ENCODE data around the gene TP53AIP1. TPM values are rescaled to one million over a fixed set of nuclear protein-coding genes. Genes with fewer than 3 reads are reported as not detected.

Gene TP53AIP1
- total and polyA plus RNA-seq, 10 of the 15 experiments (the other 5 are each of a cell fraction or from before 2014, with no cell fraction given) = 0.01 TPM; not detected in 9

- TF ChIP-seq BCL3 (IDR thresholded peaks at IDR 0.05; ENCODE audit: borderline replicate concordance, insufficient read depth, low read depth, low read length, poor library complexity, severe bottlenecking) = no peak
- TF ChIP-seq, protein P1, sequence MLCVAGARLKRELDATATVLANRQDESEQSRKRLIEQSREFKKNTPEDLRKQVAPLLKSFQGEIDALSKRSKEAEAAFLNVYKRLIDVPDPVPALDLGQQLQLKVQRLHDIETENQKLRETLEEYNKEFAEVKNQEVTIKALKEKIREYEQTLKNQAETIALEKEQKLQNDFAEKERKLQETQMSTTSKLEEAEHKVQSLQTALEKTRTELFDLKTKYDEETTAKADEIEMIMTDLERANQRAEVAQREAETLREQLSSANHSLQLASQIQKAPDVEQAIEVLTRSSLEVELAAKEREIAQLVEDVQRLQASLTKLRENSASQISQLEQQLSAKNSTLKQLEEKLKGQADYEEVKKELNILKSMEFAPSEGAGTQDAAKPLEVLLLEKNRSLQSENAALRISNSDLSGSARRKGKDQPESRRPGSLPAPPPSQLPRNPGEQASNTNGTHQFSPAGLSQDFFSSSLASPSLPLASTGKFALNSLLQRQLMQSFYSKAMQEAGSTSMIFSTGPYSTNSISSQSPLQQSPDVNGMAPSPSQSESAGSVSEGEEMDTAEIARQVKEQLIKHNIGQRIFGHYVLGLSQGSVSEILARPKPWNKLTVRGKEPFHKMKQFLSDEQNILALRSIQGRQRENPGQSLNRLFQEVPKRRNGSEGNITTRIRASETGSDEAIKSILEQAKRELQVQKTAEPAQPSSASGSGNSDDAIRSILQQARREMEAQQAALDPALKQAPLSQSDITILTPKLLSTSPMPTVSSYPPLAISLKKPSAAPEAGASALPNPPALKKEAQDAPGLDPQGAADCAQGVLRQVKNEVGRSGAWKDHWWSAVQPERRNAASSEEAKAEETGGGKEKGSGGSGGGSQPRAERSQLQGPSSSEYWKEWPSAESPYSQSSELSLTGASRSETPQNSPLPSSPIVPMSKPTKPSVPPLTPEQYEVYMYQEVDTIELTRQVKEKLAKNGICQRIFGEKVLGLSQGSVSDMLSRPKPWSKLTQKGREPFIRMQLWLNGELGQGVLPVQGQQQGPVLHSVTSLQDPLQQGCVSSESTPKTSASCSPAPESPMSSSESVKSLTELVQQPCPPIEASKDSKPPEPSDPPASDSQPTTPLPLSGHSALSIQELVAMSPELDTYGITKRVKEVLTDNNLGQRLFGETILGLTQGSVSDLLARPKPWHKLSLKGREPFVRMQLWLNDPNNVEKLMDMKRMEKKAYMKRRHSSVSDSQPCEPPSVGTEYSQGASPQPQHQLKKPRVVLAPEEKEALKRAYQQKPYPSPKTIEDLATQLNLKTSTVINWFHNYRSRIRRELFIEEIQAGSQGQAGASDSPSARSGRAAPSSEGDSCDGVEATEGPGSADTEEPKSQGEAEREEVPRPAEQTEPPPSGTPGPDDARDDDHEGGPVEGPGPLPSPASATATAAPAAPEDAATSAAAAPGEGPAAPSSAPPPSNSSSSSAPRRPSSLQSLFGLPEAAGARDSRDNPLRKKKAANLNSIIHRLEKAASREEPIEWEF (IDR thresholded peaks at IDR 0.05; ENCODE audit: insufficient replicate concordance, low read depth, low read length) = no peak
- no peak for TF ChIP-seq MLLT1 (IDR thresholded peaks at IDR 0.05)
- TF ChIP-seq TCF12 (IDR thresholded peaks at IDR 0.05; ENCODE audit: low read depth, low read length) = no peak
- TF ChIP-seq, protein P2, sequence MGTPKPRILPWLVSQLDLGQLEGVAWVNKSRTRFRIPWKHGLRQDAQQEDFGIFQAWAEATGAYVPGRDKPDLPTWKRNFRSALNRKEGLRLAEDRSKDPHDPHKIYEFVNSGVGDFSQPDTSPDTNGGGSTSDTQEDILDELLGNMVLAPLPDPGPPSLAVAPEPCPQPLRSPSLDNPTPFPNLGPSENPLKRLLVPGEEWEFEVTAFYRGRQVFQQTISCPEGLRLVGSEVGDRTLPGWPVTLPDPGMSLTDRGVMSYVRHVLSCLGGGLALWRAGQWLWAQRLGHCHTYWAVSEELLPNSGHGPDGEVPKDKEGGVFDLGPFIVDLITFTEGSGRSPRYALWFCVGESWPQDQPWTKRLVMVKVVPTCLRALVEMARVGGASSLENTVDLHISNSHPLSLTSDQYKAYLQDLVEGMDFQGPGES (IDR thresholded peaks at IDR 0.05) = no peak
- TF ChIP-seq, protein P3, sequence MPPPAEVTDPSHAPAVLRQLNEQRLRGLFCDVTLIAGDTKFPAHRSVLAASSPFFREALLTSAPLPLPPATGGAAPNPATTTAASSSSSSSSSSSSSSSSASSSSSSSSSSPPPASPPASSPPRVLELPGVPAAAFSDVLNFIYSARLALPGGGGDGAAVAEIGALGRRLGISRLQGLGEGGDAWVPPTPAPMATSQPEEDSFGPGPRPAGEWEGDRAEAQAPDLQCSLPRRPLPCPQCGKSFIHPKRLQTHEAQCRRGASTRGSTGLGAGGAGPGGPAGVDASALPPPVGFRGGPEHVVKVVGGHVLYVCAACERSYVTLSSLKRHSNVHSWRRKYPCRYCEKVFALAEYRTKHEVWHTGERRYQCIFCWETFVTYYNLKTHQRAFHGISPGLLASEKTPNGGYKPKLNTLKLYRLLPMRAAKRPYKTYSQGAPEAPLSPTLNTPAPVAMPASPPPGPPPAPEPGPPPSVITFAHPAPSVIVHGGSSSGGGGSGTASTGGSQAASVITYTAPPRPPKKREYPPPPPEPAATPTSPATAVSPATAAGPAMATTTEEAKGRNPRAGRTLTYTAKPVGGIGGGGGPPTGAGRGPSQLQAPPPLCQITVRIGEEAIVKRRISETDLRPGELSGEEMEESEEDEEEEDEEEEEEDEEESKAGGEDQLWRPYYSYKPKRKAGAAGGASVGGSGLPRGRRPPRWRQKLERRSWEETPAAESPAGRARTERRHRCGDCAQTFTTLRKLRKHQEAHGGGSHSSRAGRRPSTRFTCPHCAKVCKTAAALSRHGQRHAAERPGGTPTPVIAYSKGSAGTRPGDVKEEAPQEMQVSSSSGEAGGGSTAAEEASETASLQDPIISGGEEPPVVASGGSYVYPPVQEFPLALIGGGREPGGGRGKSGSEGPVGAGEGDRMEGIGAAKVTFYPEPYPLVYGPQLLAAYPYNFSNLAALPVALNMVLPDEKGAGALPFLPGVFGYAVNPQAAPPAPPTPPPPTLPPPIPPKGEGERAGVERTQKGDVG (CRISPR knock-in tag; IDR thresholded peaks at IDR 0.05) = no peak
- no peak for TF ChIP-seq ZNF217 (IDR thresholded peaks at IDR 0.05)
These were observed 9.0 kb downstream of the TP53AIP1 start (continued) for GRCh38 chr11:128933481-128934178.

Measured in GM12878 (cell line).